Vagina (tissue), 2 donors: ENCODE measurements around the gene REEP1. TPM values are rescaled to one million over a fixed set of nuclear protein-coding genes. Genes with fewer than 3 reads are reported as not detected.

Experiments used
- DNase-seq, 2 donors: peaks; one replicate each; pipeline ENCODE4 v3.0.0-alpha.2; 2017; ENCODE audit errors: extremely low spot score in 2 of 2
- H3K27ac ChIP-seq: fragments of 200-600 bp; sonication (generic); one replicate; pipeline ENCODE4 v1.5.1; 2019
- H3K27me3 ChIP-seq: fragments of 200-600 bp; sonication (generic); one replicate; pipeline ENCODE4 v1.5.1; 2019
- H3K36me3 ChIP-seq, 2 donors: fragments of 200-600 bp; sonication (generic); one replicate each; pipeline ENCODE4 v1.5.1; 2017 to 2019
- H3K4me1 ChIP-seq: fragments of 200-600 bp; sonication (generic); one replicate; pipeline ENCODE4 v1.5.1; 2019
- H3K4me3 ChIP-seq, 2 donors: fragments of 200-600 bp; sonication (generic); 1 replicate in 1 of 2; 2 replicates in 1 of 2; pipeline ENCODE4 v1.5.1; 2016 to 2019
- H3K9me3 ChIP-seq: fragments of 200-600 bp; sonication (generic); one replicate; pipeline ENCODE4 v1.5.1; 2019
- POLR2A ChIP-seq, 2 donors: fragments of 450-650 bp; IDR thresholded peaks; one replicate each; pipeline ENCODE4 v1.6.1; 2017; ENCODE audit warnings: antibody characterized with exemption in 2 of 2, mild to moderate bottlenecking in 2 of 2, moderate library complexity in 2 of 2
- POLR2AphosphoS5 ChIP-seq, 2 donors: sonication (generic); formaldehyde crosslinking; IDR thresholded peaks; one replicate each; pipeline ENCODE4 v1.9.0; 2017; ENCODE audit warnings: antibody characterized with exemption in 2 of 2, mild to moderate bottlenecking in 2 of 2, low read depth in 1 of 2; ENCODE audit not compliant: insufficient read depth in 1 of 2
- intact Hi-C: fragments of 100-400 bp; cut with DNase I; formaldehyde crosslinking; loops from one replicate; pipeline ENCODE4 v1.15.1; 2023
- total RNA-seq: library from RNA; depleted of rRNA; stranded (reverse); fragments of >200 nt; gene quantifications from one replicate; pipeline ENCODE4 v1.2.3, GENCODE V29; 2016
- TF ChIP-seq, protein P1 (sequence below), 3 experiments: fragments of 450-650 bp in 2 of 3; fragments of 200-600 bp in 1 of 3; sonication (generic) in 1 of 3; IDR thresholded peaks; one replicate each; pipeline ENCODE4 v1.5.1; 2017 to 2019; ENCODE audit warnings: antibody characterized with exemption in 3 of 3, mild to moderate bottlenecking in 2 of 3, moderate library complexity in 2 of 3

REEP1 gene
- total RNA-seq, 1 donor from 2014 or later, result 13.5 TPM

DNA sequence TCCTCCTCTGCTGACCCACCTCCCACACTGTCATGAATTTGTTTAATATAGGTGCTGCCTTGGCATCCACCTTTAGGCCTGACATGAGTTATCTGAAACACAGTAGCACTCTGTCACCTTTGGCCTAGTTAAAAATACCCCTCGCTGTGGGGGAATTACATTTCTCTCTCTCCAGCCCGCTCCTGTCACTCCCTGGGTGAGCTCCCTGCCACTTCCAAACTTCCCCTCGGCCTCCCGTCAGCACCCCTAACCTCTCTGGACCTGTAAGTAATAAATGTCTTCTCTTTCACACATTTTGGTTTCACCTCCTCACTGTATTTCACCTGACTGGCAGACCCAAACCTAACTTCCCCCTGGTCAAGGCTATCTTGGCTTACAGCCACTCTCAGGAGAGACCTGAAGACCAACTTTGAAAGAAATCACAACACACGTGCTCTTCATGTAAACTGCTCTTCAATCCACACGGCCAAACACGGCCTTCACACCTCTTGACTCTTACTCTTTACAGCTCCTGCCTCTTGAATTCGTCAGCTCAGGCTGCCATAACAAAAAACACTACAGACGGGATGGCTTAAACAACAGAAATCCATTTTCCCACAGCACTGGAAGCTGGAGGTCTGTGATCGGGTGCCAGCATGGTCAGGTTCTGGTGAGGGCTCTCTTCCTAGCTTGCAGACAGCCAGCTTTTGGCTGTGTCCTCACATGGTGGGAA lies 28.3 kb downstream of the REEP1 start:
- intact Hi-C loops, result no loop called here
- no peak overlapping the region for H3K27ac ChIP-seq
- no peaks in the 10 kb centered on the region for H3K27me3 ChIP-seq
- no peaks in the 10 kb centered on the region for H3K9me3 ChIP-seq
- no peak overlapping the region for H3K4me3 ChIP-seq
- H3K4me1 ChIP-seq, result peaks cover 5% of the 10 kb centered on the region
- no peak for TF ChIP-seq POLR2AphosphoS5 (IDR thresholded peaks at IDR 0.05; ENCODE audit: insufficient read depth in 1 of 2, low read depth in 1 of 2)
- TF ChIP-seq, protein P1, sequence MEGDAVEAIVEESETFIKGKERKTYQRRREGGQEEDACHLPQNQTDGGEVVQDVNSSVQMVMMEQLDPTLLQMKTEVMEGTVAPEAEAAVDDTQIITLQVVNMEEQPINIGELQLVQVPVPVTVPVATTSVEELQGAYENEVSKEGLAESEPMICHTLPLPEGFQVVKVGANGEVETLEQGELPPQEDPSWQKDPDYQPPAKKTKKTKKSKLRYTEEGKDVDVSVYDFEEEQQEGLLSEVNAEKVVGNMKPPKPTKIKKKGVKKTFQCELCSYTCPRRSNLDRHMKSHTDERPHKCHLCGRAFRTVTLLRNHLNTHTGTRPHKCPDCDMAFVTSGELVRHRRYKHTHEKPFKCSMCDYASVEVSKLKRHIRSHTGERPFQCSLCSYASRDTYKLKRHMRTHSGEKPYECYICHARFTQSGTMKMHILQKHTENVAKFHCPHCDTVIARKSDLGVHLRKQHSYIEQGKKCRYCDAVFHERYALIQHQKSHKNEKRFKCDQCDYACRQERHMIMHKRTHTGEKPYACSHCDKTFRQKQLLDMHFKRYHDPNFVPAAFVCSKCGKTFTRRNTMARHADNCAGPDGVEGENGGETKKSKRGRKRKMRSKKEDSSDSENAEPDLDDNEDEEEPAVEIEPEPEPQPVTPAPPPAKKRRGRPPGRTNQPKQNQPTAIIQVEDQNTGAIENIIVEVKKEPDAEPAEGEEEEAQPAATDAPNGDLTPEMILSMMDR (IDR thresholded peaks at IDR 0.05), result no peak
- TF ChIP-seq POLR2A (IDR thresholded peaks at IDR 0.05), result no peak
- no peaks in the 10 kb centered on the region for H3K36me3 ChIP-seq
- no peak for DNase-seq

DNA sequence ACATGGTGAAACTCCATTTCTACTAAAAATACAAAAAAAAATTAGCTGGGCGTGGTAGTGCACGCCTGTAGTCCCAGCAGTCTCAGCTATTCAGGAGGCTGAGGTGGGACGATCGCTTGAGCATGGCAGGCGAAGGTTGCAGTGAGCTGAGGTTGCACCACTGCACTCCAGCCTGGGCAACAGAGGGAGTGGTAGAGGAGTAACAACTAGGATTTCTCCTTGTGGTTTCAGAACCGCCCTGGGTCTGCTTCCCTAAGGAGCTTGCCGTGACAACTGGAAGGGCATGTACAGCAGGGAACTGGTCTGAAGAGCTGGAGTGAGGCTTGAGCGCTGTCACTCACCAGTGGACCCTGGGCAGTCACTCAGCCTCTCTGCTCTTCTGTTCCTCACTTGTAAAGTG lies 29.1 kb downstream of the REEP1 start:
- intact Hi-C loops, result no loop called here
- peaks cover 5% of the 10 kb centered on the region for H3K4me1 ChIP-seq
- no peak overlapping the region for H3K4me3 ChIP-seq
- no peaks in the 10 kb centered on the region for H3K27me3 ChIP-seq
- no peak for TF ChIP-seq POLR2AphosphoS5 (IDR thresholded peaks at IDR 0.05; ENCODE audit: insufficient read depth in 1 of 2, low read depth in 1 of 2)
- TF ChIP-seq POLR2A (IDR thresholded peaks at IDR 0.05), result no peak
- TF ChIP-seq, protein P1 (IDR thresholded peaks at IDR 0.05), result no peak
- H3K36me3 ChIP-seq, result no peaks in the 10 kb centered on the region
- no peak for DNase-seq
- H3K27ac ChIP-seq, result no peak overlapping the region
- no peaks in the 10 kb centered on the region for H3K9me3 ChIP-seq

- Histone ChIP-seq H3K27ac (no peak overlapping the region), H3K36me3 (no peaks in the 10 kb centered on the region), H3K4me3 (no peak overlapping the region), H3K4me1 (peaks cover 10% of the 10 kb centered on the region), H3K9me3 (no peaks in the 10 kb centered on the region), H3K27me3 (no peaks in the 10 kb centered on the region)
- DNase-seq, result no peak
- intact Hi-C loops, result no loop called here
- TF ChIP-seq POLR2A (IDR thresholded peaks at IDR 0.05) (no peak), POLR2AphosphoS5 (IDR thresholded peaks at IDR 0.05; ENCODE audit: insufficient read depth in 1 of 2, low read depth in 1 of 2) (no peak)
- TF ChIP-seq, protein P1 (IDR thresholded peaks at IDR 0.05), result no peak
These were observed 30.0 kb downstream of the REEP1 start for GRCh38 chr2:86307431-86307830.

DNA sequence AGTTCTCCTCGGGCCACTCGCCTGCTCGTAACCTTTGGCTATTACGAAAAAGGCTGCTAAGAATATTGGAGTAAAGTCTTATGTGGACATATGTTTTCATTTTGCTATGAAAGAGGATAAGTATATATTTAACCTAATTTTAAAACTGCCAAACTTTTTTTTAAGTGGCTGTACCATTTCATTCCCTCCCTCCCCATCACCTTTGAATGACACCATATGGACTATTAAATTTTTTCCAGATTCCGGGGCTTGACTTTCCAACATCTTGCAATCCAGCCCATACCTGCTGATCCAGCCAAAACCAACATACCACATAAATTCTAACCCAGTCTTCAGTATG lies 31.5 kb downstream of the REEP1 start:
- no peaks in the 10 kb centered on the region for H3K36me3 ChIP-seq
- H3K4me3 ChIP-seq, result no peak overlapping the region
- H3K9me3 ChIP-seq, result no peaks in the 10 kb centered on the region
- intact Hi-C loops, result no loop called here
- no peak overlapping the region for H3K27ac ChIP-seq
- peaks cover 19% of the 10 kb centered on the region for H3K4me1 ChIP-seq
- no peaks in the 10 kb centered on the region for H3K27me3 ChIP-seq
- no peak for DNase-seq
- TF ChIP-seq POLR2AphosphoS5 (IDR thresholded peaks at IDR 0.05; ENCODE audit: insufficient read depth in 1 of 2, low read depth in 1 of 2), result no peak
- TF ChIP-seq, protein P1 (IDR thresholded peaks at IDR 0.05), result no peak
- TF ChIP-seq POLR2A (IDR thresholded peaks at IDR 0.05), result no peak

- DNase-seq, result no peak
- no peaks in the 10 kb centered on the region for H3K27me3 ChIP-seq
- TF ChIP-seq POLR2A (IDR thresholded peaks at IDR 0.05) (no peak), POLR2AphosphoS5 (IDR thresholded peaks at IDR 0.05; ENCODE audit: insufficient read depth in 1 of 2, low read depth in 1 of 2) (no peak)
- TF ChIP-seq, protein P1 (IDR thresholded peaks at IDR 0.05), result no peak
- no peaks in the 10 kb centered on the region for H3K36me3 ChIP-seq
- H3K4me1 ChIP-seq, result peaks cover 19% of the 10 kb centered on the region
- intact Hi-C loops, result no loop called here
- no peaks in the 10 kb centered on the region for H3K9me3 ChIP-seq
- H3K27ac ChIP-seq, result no peak overlapping the region
- H3K4me3 ChIP-seq, result no peak overlapping the region
These were observed 32.1 kb downstream of the REEP1 start for GRCh38 chr2:86305195-86305914.
